ENCODE data around the gene ADAMTSL3. TPM values are rescaled to one million over a fixed set of nuclear protein-coding genes. Genes with fewer than 3 reads are reported as not detected.

ADAMTSL3 gene
- total RNA-seq, 5 donors from 2014 or later (not counting 1 experiment from before 2014, with no cell fraction given): 0.07 to 0.15 (median 0.12) TPM; not detected in 1

- Mint-ChIP-seq H3K27me3 (no peaks in the 10 kb centered on the region), H3K9me3 (no peaks in the 10 kb centered on the region), H3K4me1 (no peaks in the 10 kb centered on the region), H3K27ac (no peak overlapping the region), H3K4me3 (no peak overlapping the region), H3K36me3 (no peaks in the 10 kb centered on the region)
- no peak for DNase-seq
- no peaks in the 10 kb centered on the region for H3K36me3 ChIP-seq (ENCODE audit: control insufficient read depth in 2 of 2, extremely low read depth in 1 of 2, insufficient read depth in 1 of 2, low read length in 1 of 2)
- H3K4me3 ChIP-seq (ENCODE audit: control insufficient read depth in 1 of 2, extremely low read depth in 1 of 2, low read length in 1 of 2): no peak overlapping the region
- peaks cover 0 to 2% of the 10 kb centered on the region in 2 experiments for H3K27me3 ChIP-seq (replicated peaks in 1 of 2; ENCODE audit: control insufficient read depth in 2 of 2, extremely low read depth in 1 of 2, insufficient read depth in 2 of 2, low read length in 1 of 2)
- no peak for ATAC-seq (replicated peaks in 1 of 4)
- no peaks in the 10 kb centered on the region for H3K9me3 ChIP-seq
- ChIA-PET POLR2A (no interaction called here), CTCF (no interaction called here)
- H3K4me1 ChIP-seq (ENCODE audit: control insufficient read depth in 1 of 2, extremely low read depth in 1 of 2, insufficient read depth in 2 of 2, low read length in 2 of 2): no peaks in the 10 kb centered on the region
- H3K27ac ChIP-seq (ENCODE audit: low read length): no peak overlapping the region
Measured at GRCh38 chr15:83984601-83985000, 330.7 kb downstream of the ADAMTSL3 start.

DNA sequence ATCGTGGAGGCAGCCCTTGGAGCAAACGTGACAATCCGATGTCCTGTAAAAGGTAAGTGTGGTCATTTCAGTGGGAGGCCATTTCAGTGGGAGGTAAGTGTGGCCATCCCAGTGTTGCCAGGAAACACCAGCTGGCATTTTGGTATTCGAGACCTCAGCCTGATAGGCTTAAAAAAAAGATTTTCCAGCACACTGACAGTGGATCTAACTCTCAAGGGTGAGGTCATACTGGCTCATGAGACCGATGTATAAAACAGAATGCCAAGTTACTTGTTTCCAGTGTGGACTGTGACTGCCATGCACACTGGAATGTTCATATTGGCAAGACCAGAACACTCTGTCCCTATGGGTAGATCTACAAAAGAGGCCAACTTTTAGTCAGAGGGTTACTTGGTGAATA is 337.2 kb downstream of the ADAMTSL3 start:
- H3K27ac ChIP-seq (ENCODE audit: low read length): no peak overlapping the region
- no peak overlapping the region for H3K4me3 ChIP-seq (ENCODE audit: control insufficient read depth in 1 of 2, extremely low read depth in 1 of 2, low read length in 1 of 2)
- H3K9me3 ChIP-seq: no peaks in the 10 kb centered on the region
- CTCF ChIA-PET: no interaction called here
- WGBS (ENCODE audit: insufficient coverage): 78% methylated on average over 5 of the region's 5 CpGs
- Mint-ChIP-seq H3K27ac (no peak overlapping the region), H3K4me3 (no peak overlapping the region), H3K27me3 (peaks cover 0 to 8% of the 10 kb centered on the region in 2 donors), H3K36me3 (no peaks in the 10 kb centered on the region), H3K9me3 (no peaks in the 10 kb centered on the region), H3K4me1 (no peaks in the 10 kb centered on the region)
- POLR2A ChIA-PET: no interaction called here
- H3K36me3 ChIP-seq (ENCODE audit: control insufficient read depth in 2 of 2, extremely low read depth in 1 of 2, insufficient read depth in 1 of 2, low read length in 1 of 2): no peaks in the 10 kb centered on the region
- peaks cover 2 to 5% of the 10 kb centered on the region in 2 experiments for H3K27me3 ChIP-seq (replicated peaks in 1 of 2; ENCODE audit: control insufficient read depth in 2 of 2, extremely low read depth in 1 of 2, insufficient read depth in 2 of 2, low read length in 1 of 2)
- H3K4me1 ChIP-seq (ENCODE audit: control insufficient read depth in 1 of 2, extremely low read depth in 1 of 2, insufficient read depth in 2 of 2, low read length in 2 of 2): no peaks in the 10 kb centered on the region
- ATAC-seq (replicated peaks in 1 of 4) (no peak), DNase-seq (no peak)

GRCh38 chr15:83992324-83993031 is 338.6 kb downstream of the ADAMTSL3 start:
- WGBS (ENCODE audit: insufficient coverage): no CpG with 5 or more reads among the region's 3 CpGs
- POLR2A ChIA-PET: no interaction called here
- no peak for DNase-seq

GRCh38 chr15:83993591-83993990 is 339.7 kb downstream of the ADAMTSL3 start:
- H3K36me3 ChIP-seq (ENCODE audit: control insufficient read depth in 2 of 2, extremely low read depth in 1 of 2, insufficient read depth in 1 of 2, low read length in 1 of 2): no peaks in the 10 kb centered on the region
- Mint-ChIP-seq H3K27ac (no peak overlapping the region), H3K27me3 (peaks cover 0 to 8% of the 10 kb centered on the region in 2 donors), H3K4me1 (no peaks in the 10 kb centered on the region), H3K9me3 (no peaks in the 10 kb centered on the region), H3K4me3 (no peak overlapping the region), H3K36me3 (no peaks in the 10 kb centered on the region)
- peaks cover 0 to 5% of the 10 kb centered on the region in 2 experiments for H3K27me3 ChIP-seq (replicated peaks in 1 of 2; ENCODE audit: control insufficient read depth in 2 of 2, extremely low read depth in 1 of 2, insufficient read depth in 2 of 2, low read length in 1 of 2)
- no peak overlapping the region for H3K4me3 ChIP-seq (ENCODE audit: control insufficient read depth in 1 of 2, extremely low read depth in 1 of 2, low read length in 1 of 2)
- H3K9me3 ChIP-seq: no peaks in the 10 kb centered on the region
- H3K27ac ChIP-seq (ENCODE audit: low read length): no peak overlapping the region
- CTCF ChIA-PET: interaction anchor here in 1 of 2 donors (0.6 kb wide), 1 partner anchor 1493 kb away, joined by 4 read pairs; no protein-coding TSS in a partner anchor
- H3K4me1 ChIP-seq (ENCODE audit: control insufficient read depth in 1 of 2, extremely low read depth in 1 of 2, insufficient read depth in 2 of 2, low read length in 2 of 2): no peaks in the 10 kb centered on the region
- DNase-seq: no peak
- POLR2A ChIA-PET: no interaction called here
- ATAC-seq (replicated peaks in 1 of 4): no peak
- WGBS (ENCODE audit: insufficient coverage): 100% methylated on average over 1 of the region's 2 CpGs

More at GRCh38 chr15:83992324-83993031, 338.6 kb downstream of the ADAMTSL3 start:
- no peak overlapping the region for H3K4me3 Mint-ChIP-seq
- H3K4me3 ChIP-seq (ENCODE audit: control insufficient read depth in 1 of 2, extremely low read depth in 1 of 2, low read length in 1 of 2): no peak overlapping the region
- H3K36me3 ChIP-seq (ENCODE audit: control insufficient read depth in 2 of 2, extremely low read depth in 1 of 2, insufficient read depth in 1 of 2, low read length in 1 of 2): no peaks in the 10 kb centered on the region
- H3K36me3 Mint-ChIP-seq: no peaks in the 10 kb centered on the region
- H3K9me3 ChIP-seq: no peaks in the 10 kb centered on the region
- no peak for ATAC-seq (replicated peaks in 1 of 4)
- H3K4me1 Mint-ChIP-seq: no peaks in the 10 kb centered on the region
- H3K27ac Mint-ChIP-seq: no peak overlapping the region
- CTCF ChIA-PET: no interaction called here
- H3K4me1 ChIP-seq (ENCODE audit: control insufficient read depth in 1 of 2, extremely low read depth in 1 of 2, insufficient read depth in 2 of 2, low read length in 2 of 2): no peaks in the 10 kb centered on the region
- no peaks in the 10 kb centered on the region for H3K9me3 Mint-ChIP-seq
- H3K27me3 ChIP-seq (replicated peaks in 1 of 2; ENCODE audit: control insufficient read depth in 2 of 2, extremely low read depth in 1 of 2, insufficient read depth in 2 of 2, low read length in 1 of 2): peaks cover 0 to 5% of the 10 kb centered on the region in 2 experiments
- H3K27me3 Mint-ChIP-seq: peaks cover 0 to 8% of the 10 kb centered on the region in 2 donors
- H3K27ac ChIP-seq (ENCODE audit: low read length): no peak overlapping the region

DNA sequence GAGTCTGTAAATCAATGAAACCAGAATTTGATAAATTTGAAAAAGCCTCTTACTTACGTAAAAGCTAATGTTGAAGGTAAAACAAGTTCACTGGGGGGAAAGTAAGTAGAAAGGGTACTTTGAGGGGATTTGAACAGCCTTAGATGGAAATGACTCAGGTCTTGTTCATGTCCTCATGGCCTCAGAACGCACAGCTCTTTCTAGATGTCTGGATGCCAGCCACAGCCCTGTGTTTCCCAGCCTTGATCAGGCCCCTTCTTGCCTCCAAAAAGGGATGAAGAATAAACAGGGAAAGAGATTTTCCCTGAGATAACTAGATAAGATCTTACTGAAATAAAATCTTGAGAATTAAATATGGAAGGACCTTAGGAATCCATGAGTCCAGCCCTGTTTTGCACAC is 344.6 kb downstream of the ADAMTSL3 start:
- Histone ChIP-seq H3K4me1 (ENCODE audit: control insufficient read depth in 1 of 2, extremely low read depth in 1 of 2, insufficient read depth in 2 of 2, low read length in 2 of 2) (no peaks in the 10 kb centered on the region), H3K9me3 (no peaks in the 10 kb centered on the region), H3K27me3 (replicated peaks in 1 of 2; ENCODE audit: control insufficient read depth in 2 of 2, extremely low read depth in 1 of 2, insufficient read depth in 2 of 2, low read length in 1 of 2) (peaks cover 2 to 3% of the 10 kb centered on the region in 2 experiments), H3K4me3 (ENCODE audit: control insufficient read depth in 1 of 2, extremely low read depth in 1 of 2, low read length in 1 of 2) (no peak overlapping the region), H3K27ac (ENCODE audit: low read length) (no peak overlapping the region), H3K36me3 (ENCODE audit: control insufficient read depth in 2 of 2, extremely low read depth in 1 of 2, insufficient read depth in 1 of 2, low read length in 1 of 2) (no peaks in the 10 kb centered on the region)
- Mint-ChIP-seq H3K27me3 (peaks cover 0 to 5% of the 10 kb centered on the region in 2 donors), H3K9me3 (peaks cover 0 to 8% (median 0%) of the 10 kb centered on the region in 3 donors), H3K4me3 (no peak overlapping the region), H3K36me3 (no peaks in the 10 kb centered on the region), H3K27ac (no peak overlapping the region), H3K4me1 (no peaks in the 10 kb centered on the region)
- POLR2A ChIA-PET: no interaction called here
- 94% methylated on average over 2 of the region's 2 CpGs for WGBS (ENCODE audit: insufficient coverage)
- ATAC-seq (replicated peaks in 1 of 4) (no peak), DNase-seq (no peak)
- CTCF ChIA-PET: no interaction called here

DNA sequence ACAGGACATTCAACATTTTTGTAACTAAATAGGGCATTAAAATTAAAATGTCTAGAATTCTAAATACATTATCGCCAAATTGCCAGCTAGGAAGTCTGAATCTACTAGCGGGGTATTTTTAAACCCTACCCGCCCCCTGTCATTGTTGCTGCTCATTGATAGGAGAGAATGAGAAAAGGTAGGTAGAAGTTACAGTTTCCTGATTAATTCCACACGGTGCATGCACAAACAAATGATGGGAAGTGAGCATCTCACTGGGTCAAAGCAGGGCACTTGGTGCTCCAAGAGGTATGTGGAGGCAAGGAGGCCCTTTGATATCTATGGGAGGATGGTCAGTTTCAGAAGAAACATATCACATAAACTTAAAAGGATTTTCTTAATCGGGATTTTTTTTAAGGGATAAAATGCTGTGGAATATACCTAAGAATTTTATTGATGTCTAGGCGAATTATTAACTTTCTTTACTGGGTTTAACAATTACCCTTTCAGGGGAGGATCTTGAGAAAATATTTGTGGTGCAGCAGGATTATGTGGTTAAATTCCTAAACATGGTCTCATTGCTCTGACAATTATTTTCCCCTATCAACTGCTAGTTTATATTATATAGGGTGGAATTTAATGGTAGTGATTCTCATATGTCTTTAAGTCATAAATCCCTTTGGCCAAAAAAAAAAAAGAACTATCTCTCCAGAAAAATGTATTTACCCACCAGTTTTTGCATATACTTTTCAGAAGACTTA is 345.6 kb downstream of the ADAMTSL3 start:
- no peaks in the 10 kb centered on the region for H3K36me3 Mint-ChIP-seq
- H3K27ac Mint-ChIP-seq: no peak overlapping the region
- CTCF ChIA-PET: no interaction called here

More for the DNA sequence above, 345.6 kb downstream of the ADAMTSL3 start:
- no peak for ATAC-seq (replicated peaks in 1 of 4)
- H3K27me3 Mint-ChIP-seq: peaks cover 3 to 10% of the 10 kb centered on the region in 2 donors
- Histone ChIP-seq H3K4me1 (ENCODE audit: control insufficient read depth in 1 of 2, extremely low read depth in 1 of 2, insufficient read depth in 2 of 2, low read length in 2 of 2) (no peaks in the 10 kb centered on the region), H3K36me3 (ENCODE audit: control insufficient read depth in 2 of 2, extremely low read depth in 1 of 2, insufficient read depth in 1 of 2, low read length in 1 of 2) (no peaks in the 10 kb centered on the region), H3K27me3 (replicated peaks in 1 of 2; ENCODE audit: control insufficient read depth in 2 of 2, extremely low read depth in 1 of 2, insufficient read depth in 2 of 2, low read length in 1 of 2) (peaks cover 2 to 3% of the 10 kb centered on the region in 2 experiments), H3K4me3 (ENCODE audit: control insufficient read depth in 1 of 2, extremely low read depth in 1 of 2, low read length in 1 of 2) (no peak overlapping the region), H3K9me3 (no peaks in the 10 kb centered on the region), H3K27ac (ENCODE audit: low read length) (no peak overlapping the region)
- no peak for DNase-seq
- no peak overlapping the region for H3K4me3 Mint-ChIP-seq
- 80% methylated on average over 3 of the region's 6 CpGs for WGBS (ENCODE audit: insufficient coverage)
- H3K9me3 Mint-ChIP-seq: peaks cover 0 to 8% (median 0%) of the 10 kb centered on the region in 3 donors
- H3K4me1 Mint-ChIP-seq: no peaks in the 10 kb centered on the region
- POLR2A ChIA-PET: no interaction called here

All from T-cell (primary cell).